K562 (cell line): Measurements from ENCODE around the gene UNC45A. TPM values are rescaled to one million over a fixed set of nuclear protein-coding genes. Genes with fewer than 3 reads are reported as not detected.
A peak's percentile ranks its signal among the peaks of the same experiment; 100 is the strongest.

Experiments used
- ATAC-seq: fragments of 200-7000 bp; cut with Tn5 transposase; 3 replicates; pipeline ENCODE4 v1.9.1; 2020; ENCODE audit warnings: moderate library complexity
- BruUV-seq: library from RNA; stranded (reverse); fragments of 400-500 nt; replicated peaks from 2 replicates; lab custom pipeline; 2021; lab: Mats Ljungman, UMichigan
- CTCF ChIA-PET: fragments of 300-600 bp; formaldehyde crosslinking; extraction: SDS; loops from one replicate; lab custom pipeline; 2021; ENCODE audit warnings: low intra/inter-chr PET ratio; lab: Yijun Ruan, JAX
- POLR2A ChIA-PET: fragments of 300-600, 350-650 bp; sonication (Branson Sonifier 250); formaldehyde crosslinking; extraction: SDS; loops from one replicate; lab custom pipeline; 2021; ENCODE audit warnings: antibody characterized with exemption, inconsistent platforms; lab: Yijun Ruan, JAX
- DNase-seq, 4 experiments: peaks; one replicate each; pipeline versions ENCODE4 v3.0.0 to v3.0.0-alpha.2; 2011 to 2018; ENCODE audit warnings: low spot score in 3 of 4, mixed read lengths in 3 of 4; ENCODE audit errors: extremely low read depth in 1 of 4
- FAIRE-seq: peaks from 2 replicates; lab custom pipeline; 2011; peaks lifted over from hg19 to GRCh38; lab: Jason Lieb, UNC
- H2AFZ ChIP-seq: 2 replicates; pipeline ENCODE4 v1.6.0; 2011; ENCODE audit warnings: low read depth, low read length, control low read depth, inconsistent platforms
- H3K27ac ChIP-seq: fragments of 200-600 bp; 3 replicates; pipeline ENCODE4 v1.8.0; 2011; ENCODE audit warnings: low read depth, mild to moderate bottlenecking, control low read depth, inconsistent platforms, low read length, moderate library complexity, mixed read lengths; ENCODE audit errors: extremely low read depth
- H3K27me3 ChIP-seq, 2 experiments: fragments of 300-600 bp in 1 of 2; 2 replicates in 1 of 2; 3 replicates in 1 of 2; pipeline versions ENCODE4 v1.6.0 to v1.8.0; 2011; ENCODE audit warnings: inconsistent platforms in 2 of 2, low read length in 2 of 2, mild to moderate bottlenecking in 1 of 2, mixed read lengths in 1 of 2, moderate library complexity in 1 of 2; ENCODE audit not compliant: control insufficient read depth in 2 of 2, insufficient read depth in 2 of 2
- H3K36me3 ChIP-seq: fragments of 300-600 bp; 3 replicates; pipeline ENCODE4 v1.8.0; 2011; ENCODE audit warnings: mild to moderate bottlenecking, low read length, inconsistent platforms; ENCODE audit not compliant: control insufficient read depth, insufficient read depth
- H3K4me1 ChIP-seq, 2 experiments: fragments of 200-600 bp in 1 of 2; replicated peaks in 1 of 2; 2 replicates in 1 of 2; 3 replicates in 1 of 2; pipeline versions ENCODE4 v1.5.1 to v1.8.0; 2011; ENCODE audit warnings: inconsistent platforms in 2 of 2, low read length in 2 of 2, mild to moderate bottlenecking in 1 of 2, mixed read lengths in 1 of 2, moderate library complexity in 1 of 2; ENCODE audit not compliant: control insufficient read depth in 2 of 2, insufficient read depth in 2 of 2
- H3K4me2 ChIP-seq: 2 replicates; pipeline ENCODE4 v1.6.1; 2011; ENCODE audit warnings: low read length, control low read depth, inconsistent platforms, mixed read lengths; ENCODE audit not compliant: insufficient read depth
- H3K4me3 ChIP-seq: fragments of 200-600 bp; sonication (generic), shearing (Covaris generic); 2 replicates; pipeline ENCODE4 v1.5.1; 2016; ENCODE audit warnings: control low read depth, inconsistent platforms
- H3K79me2 ChIP-seq: fragments of 200-600 bp; 3 replicates; pipeline ENCODE4 v1.8.0; 2011; ENCODE audit warnings: low read length, inconsistent platforms; ENCODE audit not compliant: control insufficient read depth, insufficient read depth
- H3K9ac ChIP-seq, 2 experiments: 2 replicates each; pipeline versions ENCODE4 v1.6.0 to v1.6.1; 2011; ENCODE audit warnings: low read depth in 2 of 2, low read length in 2 of 2, control low read depth in 1 of 2, inconsistent platforms in 1 of 2, mild to moderate bottlenecking in 1 of 2, mixed read lengths in 1 of 2; ENCODE audit not compliant: insufficient read depth in 1 of 2
- H3K9me1 ChIP-seq: one replicate; pipeline ENCODE4 v1.6.0; 2011; ENCODE audit warnings: inconsistent platforms, mild to moderate bottlenecking, low read length, moderate library complexity; ENCODE audit not compliant: control insufficient read depth, insufficient read depth
- H3K9me3 ChIP-seq: replicated peaks from 2 replicates; pipeline ENCODE4 v1.5.1; 2011; ENCODE audit warnings: low read depth, low read length, inconsistent platforms; ENCODE audit not compliant: control insufficient read depth, insufficient read depth
- H4K20me1 ChIP-seq: replicated peaks from 2 replicates; pipeline ENCODE4 v1.6.1; 2011; ENCODE audit warnings: low read length, inconsistent platforms, mixed read lengths; ENCODE audit not compliant: control insufficient read depth, insufficient read depth
- DMBX1 ChIP-seq: fragments of 250-450 bp; sonication (Bioruptor Pico); IDR thresholded peaks from 2 replicates; pipeline ENCODE4 v1.8.0; 2022; ENCODE audit warnings: inconsistent platforms, mild to moderate bottlenecking, moderate library complexity, borderline replicate concordance
- FOXA3 ChIP-seq, 2 experiments: fragments of 450-650 bp in 1 of 2; sonication (generic) in 1 of 2; formaldehyde crosslinking; IDR thresholded peaks in 1 of 2; conservative IDR thresholded peaks in 1 of 2; 2 replicates each; pipeline versions ENCODE4 v1.4.0 to v1.8.0; 2020 to 2022; ENCODE audit warnings: mild to moderate bottlenecking in 2 of 2, missing genetic modification reagents in 1 of 2
- HCFC1 ChIP-seq: IDR thresholded peaks from 2 replicates; pipeline ENCODE4 v1.6.1; 2012; ENCODE audit warnings: low read depth, low read length, improper control_type of control experiment
- HEY1 ChIP-seq: fragments of 250-450 bp; sonication (Bioruptor Pico); IDR thresholded peaks from 2 replicates; pipeline ENCODE4 v1.5.0; 2020; ENCODE audit warnings: mild to moderate bottlenecking, moderate library complexity, borderline replicate concordance
- MLLT1 ChIP-seq, 2 experiments: fragments of 450-650 bp; IDR thresholded peaks; 2 replicates each; pipeline ENCODE4 v1.6.1; 2016
- NR2C1 ChIP-seq, 2 experiments: fragments of 450-650 bp; IDR thresholded peaks; 2 replicates each; pipeline ENCODE4 v1.6.1; 2017; ENCODE audit warnings: mild to moderate bottlenecking in 2 of 2, antibody characterized with exemption in 1 of 2, inconsistent platforms in 1 of 2, missing compliant biosample characterization in 1 of 2, missing genetic modification characterization in 1 of 2
- NR2C2 ChIP-seq, 2 experiments: fragments of 200-800 bp in 1 of 2; sonication (Bioruptor generic) in 1 of 2; sonication (generic) in 1 of 2; formaldehyde crosslinking in 1 of 2; IDR thresholded peaks; 2 replicates each; pipeline versions ENCODE4 v1.6.1 to v1.8.0; 2016 to 2022; ENCODE audit warnings: mild to moderate bottlenecking in 1 of 2, missing compliant biosample characterization in 1 of 2, missing genetic modification characterization in 1 of 2, missing genetic modification reagents in 1 of 2
- PRPF4 ChIP-seq: fragments of 200-400 bp; formaldehyde crosslinking; IDR thresholded peaks from one replicate; pipeline ENCODE4 v1.6.1; 2017; ENCODE audit warnings: low read length, low read depth, mild to moderate bottlenecking; ENCODE audit not compliant: insufficient read depth, poor library complexity, severe bottlenecking
- TRIM24 ChIP-seq, 2 experiments: fragments of 450-650 bp; IDR thresholded peaks; 2 replicates each; pipeline ENCODE4 v1.6.1; 2016
- YY1 ChIP-seq, 3 experiments: IDR thresholded peaks; 2 replicates each; pipeline ENCODE4 v1.6.1; 2011; ENCODE audit warnings: low read length in 2 of 3, mild to moderate bottlenecking in 2 of 3, moderate library complexity in 2 of 3, borderline replicate concordance in 1 of 3, control low read depth in 1 of 3, low read depth in 1 of 3; ENCODE audit not compliant: insufficient read depth in 3 of 3, insufficient replicate concordance in 2 of 3, control insufficient read depth in 1 of 3, insufficient read length in 1 of 3; ENCODE audit errors: extremely low read depth in 1 of 3
- WGBS: fragments of 100-300 bp; shearing (Covaris generic); methylation state at CpG from one replicate; pipeline ENCODE4 v1.1.6; 2016; ENCODE audit warnings: low coverage, mixed read lengths; ENCODE audit not compliant: insufficient coverage; ENCODE audit errors: missing lambda C conversion rate; 5-methylcytosine and 5-hydroxymethylcytosine counted together
- in situ Hi-C: fragments of 300-500 bp; cut with MboI; formaldehyde crosslinking; loops from 4 replicates; pipeline ENCODE4 v1.15.0; 2018; ENCODE audit warnings: inconsistent platforms, mixed read lengths
- intact Hi-C: fragments of 100-400 bp; cut with micrococcal nuclease; formaldehyde crosslinking; loops from 2 replicates; pipeline ENCODE4 v1.14.2; 2022
- polyA plus RNA-seq, 8 experiments: library from polyadenylated mRNA; depleted of rRNA in 4 of 8; stranded (reverse) in 5 of 8; unstranded in 3 of 8; fragments of >200 nt; fragmentation: Nextera tagmentation in 2 of 8; fragmentation: Illumina TruSeq in 1 of 8; extraction: Ambion mirVana in 2 of 8; extraction: Trizol in 1 of 8; gene quantifications; 2 replicates each; pipeline versions ENCODE4 v1.2.1 to v1.2.3, GENCODE V29; 2011 to 2014; ENCODE audit warnings: inconsistent platforms in 1 of 8, missing spikeins in 1 of 8
- total RNA-seq, 7 experiments: library from RNA; depleted of rRNA in 6 of 7; stranded (reverse); fragments of >200 nt in 6 of 7; fragmentation: Illumina TruSeq in 2 of 7; extraction: Trizol in 2 of 7; gene quantifications; 2 replicates each; pipeline versions ENCODE4 v1.2.1 to v1.2.3, GENCODE V29; 2011 to 2021; ENCODE audit warnings: low replicate concordance in 1 of 7
- TF ChIP-seq, protein P1 (sequence below): fragments of 450-650 bp; IDR thresholded peaks from 2 replicates; pipeline ENCODE4 v1.6.1; 2017; ENCODE audit warnings: antibody characterized with exemption, mild to moderate bottlenecking

The UNC45A gene
- total and polyA plus RNA-seq, 9 of the 15 experiments (the other 6 are each of a cell fraction or from before 2014, with no cell fraction given): 22.4 to 79.3 (median 43.7) TPM

- no peak for TF ChIP-seq NR2C2 (CRISPR knock-in tag; IDR thresholded peaks at IDR 0.05)
- peak; percentile 55 for TF ChIP-seq NR2C2 (tag; IDR thresholded peaks at IDR 0.05)
- peak; percentile 51; the same call in 1 of the 2 replicates for TF ChIP-seq NR2C1 (IDR thresholded peaks at IDR 0.05)
- no peak for TF ChIP-seq NR2C1 (tag; IDR thresholded peaks at IDR 0.05)
- TF ChIP-seq PRPF4: no peak
- no peak for TF ChIP-seq HCFC1
- no peak for TF ChIP-seq YY1 (IDR thresholded peaks at IDR 0.05; ENCODE audit: borderline replicate concordance in 1 of 3, control insufficient read depth in 1 of 3, extremely low read depth in 1 of 3, insufficient read depth in 3 of 3, insufficient read length in 1 of 3, insufficient replicate concordance in 2 of 3, low read depth in 1 of 3, low read length in 2 of 3)
- TF ChIP-seq FOXA3 (CRISPR knock-in tag; conservative IDR thresholded peaks at IDR 0.05 in 1 of 2, IDR thresholded peaks at IDR 0.05 in 1 of 2): peak in 1 of 2 experiments; percentile 93; a peak in 1 of 4 replicates
- 0 out of 4 replicates have a peak, but pooled peaks of 1 of the 2 experiments have one; percentile 18 for TF ChIP-seq TRIM24 (IDR thresholded peaks at IDR 0.05)
Measured at GRCh38 chr15:90991587-90992285, 56.7 kb downstream of the UNC45A start (continued).

DNA sequence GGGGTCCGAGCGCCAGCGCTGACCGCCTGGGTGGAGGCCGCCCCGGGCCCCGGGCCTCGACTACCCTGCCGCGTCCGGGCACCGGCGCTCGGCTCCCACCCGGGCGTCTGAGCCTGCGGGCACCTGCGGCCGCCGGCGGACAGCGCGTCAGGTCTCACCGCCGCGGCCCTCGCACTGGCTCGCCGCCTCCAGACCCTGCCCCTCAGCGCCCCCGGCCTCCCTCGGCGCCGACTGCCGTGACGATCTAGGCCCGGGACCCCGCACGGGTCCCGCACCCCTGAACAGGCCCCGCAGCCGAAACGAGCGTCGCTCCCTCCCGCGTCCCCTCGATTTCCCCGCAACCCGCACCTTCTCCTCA lies 59.0 kb downstream of the UNC45A start:
- Histone ChIP-seq H3K4me3 (peak overlapping the region; percentile 91), H3K4me1 (peaks cover 12 to 28% of the 10 kb centered on the region in 2 experiments; a peak in 4 of 5 replicates), H3K79me2 (peaks cover 71% of the 10 kb centered on the region), H2AFZ (peak overlapping the region; percentile 78; the same call in 1 of the 2 replicates), H3K36me3 (peaks cover 26% of the 10 kb centered on the region; the same call in 2 of the 3 replicates), H3K9me1 (no peaks in the 10 kb centered on the region), H4K20me1 (peaks cover 3% of the 10 kb centered on the region; the same call in 1 of the 2 replicates), H3K9me3 (no peaks in the 10 kb centered on the region), H3K27ac (peak overlapping the region; percentile 99), H3K4me2 (peak overlapping the region; percentile 91), H3K9ac (peak overlapping the region; percentile 98 to 100), H3K27me3 (no peaks in the 10 kb centered on the region)
- peak in 3 of 4 experiments; percentile 44 to 72 (median 72) for DNase-seq
- POLR2A ChIA-PET: interaction anchor here (0.7 to 2.4 kb wide), 16 partner anchors 9 to 304 kb away, joined by 3 to 15 read pairs (median 4); partner anchors contain the start of gene VPS33B
- BruUV-seq: no TSS peak
- FAIRE-seq: no peak
- 0% methylated on average over 24 of the region's 50 CpGs for WGBS
- in situ Hi-C loops (no loop called here), intact Hi-C loops (loop anchor here (5.0 kb wide), 2 partner anchors 37 to 53 kb away; no protein-coding TSS in a partner anchor)
- ATAC-seq: peak; percentile 28
- CTCF ChIA-PET: no interaction called here
- TF ChIP-seq, protein P1, sequence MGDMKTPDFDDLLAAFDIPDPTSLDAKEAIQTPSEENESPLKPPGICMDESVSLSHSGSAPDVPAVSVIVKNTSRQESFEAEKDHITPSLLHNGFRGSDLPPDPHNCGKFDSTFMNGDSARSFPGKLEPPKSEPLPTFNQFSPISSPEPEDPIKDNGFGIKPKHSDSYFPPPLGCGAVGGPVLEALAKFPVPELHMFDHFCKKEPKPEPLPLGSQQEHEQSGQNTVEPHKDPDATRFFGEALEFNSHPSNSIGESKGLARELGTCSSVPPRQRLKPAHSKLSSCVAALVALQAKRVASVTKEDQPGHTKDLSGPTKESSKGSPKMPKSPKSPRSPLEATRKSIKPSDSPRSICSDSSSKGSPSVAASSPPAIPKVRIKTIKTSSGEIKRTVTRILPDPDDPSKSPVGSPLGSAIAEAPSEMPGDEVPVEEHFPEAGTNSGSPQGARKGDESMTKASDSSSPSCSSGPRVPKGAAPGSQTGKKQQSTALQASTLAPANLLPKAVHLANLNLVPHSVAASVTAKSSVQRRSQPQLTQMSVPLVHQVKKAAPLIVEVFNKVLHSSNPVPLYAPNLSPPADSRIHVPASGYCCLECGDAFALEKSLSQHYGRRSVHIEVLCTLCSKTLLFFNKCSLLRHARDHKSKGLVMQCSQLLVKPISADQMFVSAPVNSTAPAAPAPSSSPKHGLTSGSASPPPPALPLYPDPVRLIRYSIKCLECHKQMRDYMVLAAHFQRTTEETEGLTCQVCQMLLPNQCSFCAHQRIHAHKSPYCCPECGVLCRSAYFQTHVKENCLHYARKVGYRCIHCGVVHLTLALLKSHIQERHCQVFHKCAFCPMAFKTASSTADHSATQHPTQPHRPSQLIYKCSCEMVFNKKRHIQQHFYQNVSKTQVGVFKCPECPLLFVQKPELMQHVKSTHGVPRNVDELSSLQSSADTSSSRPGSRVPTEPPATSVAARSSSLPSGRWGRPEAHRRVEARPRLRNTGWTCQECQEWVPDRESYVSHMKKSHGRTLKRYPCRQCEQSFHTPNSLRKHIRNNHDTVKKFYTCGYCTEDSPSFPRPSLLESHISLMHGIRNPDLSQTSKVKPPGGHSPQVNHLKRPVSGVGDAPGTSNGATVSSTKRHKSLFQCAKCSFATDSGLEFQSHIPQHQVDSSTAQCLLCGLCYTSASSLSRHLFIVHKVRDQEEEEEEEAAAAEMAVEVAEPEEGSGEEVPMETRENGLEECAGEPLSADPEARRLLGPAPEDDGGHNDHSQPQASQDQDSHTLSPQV: no peak
- peak; percentile 49; the same call in 1 of the 2 replicates for TF ChIP-seq DMBX1 (CRISPR knock-in tag)
- TF ChIP-seq HEY1 (CRISPR knock-in tag): no peak
- TF ChIP-seq MLLT1 (IDR thresholded peaks at IDR 0.05): peak in 1 of 2 experiments; percentile 18; a peak in 1 of 4 replicates
